ENCODE measurements around the gene SLC35F3. TPM values are rescaled to one million over a fixed set of nuclear protein-coding genes. Genes with fewer than 3 reads are reported as not detected.

The SLC35F3 gene
- total RNA-seq, 2 donors from 2014 or later: not detected

GRCh38 chr1:234094172-234094571 lies 189.7 kb downstream of the SLC35F3 start:
- H3K36me3 ChIP-seq: no peaks in the 10 kb centered on the region
- H3K4me3 ChIP-seq: no peak overlapping the region
- peaks cover 0 to 7% of the 10 kb centered on the region in 2 donors for H3K9me3 ChIP-seq
- H3K27me3 ChIP-seq: no peaks in the 10 kb centered on the region
- no peaks in the 10 kb centered on the region for H3K4me1 ChIP-seq
- no peak overlapping the region for H3K27ac ChIP-seq
- TF ChIP-seq CTCF (IDR thresholded peaks at IDR 0.05): no peak
- DNase-seq (ENCODE audit: low spot score): no peak

GRCh38 chr1:234096161-234096770 lies 191.8 kb downstream of the SLC35F3 start:
- DNase-seq (ENCODE audit: low spot score): no peak
- H3K4me3 ChIP-seq: no peak overlapping the region
- H3K27ac ChIP-seq: no peak overlapping the region
- no peak for TF ChIP-seq CTCF (IDR thresholded peaks at IDR 0.05)
- no peaks in the 10 kb centered on the region for H3K27me3 ChIP-seq
- H3K36me3 ChIP-seq: no peaks in the 10 kb centered on the region
- no peaks in the 10 kb centered on the region for H3K9me3 ChIP-seq
- no peaks in the 10 kb centered on the region for H3K4me1 ChIP-seq

GRCh38 chr1:234102583-234102982 lies 198.1 kb downstream of the SLC35F3 start:
- H3K9me3 ChIP-seq: no peaks in the 10 kb centered on the region
- H3K36me3 ChIP-seq: no peaks in the 10 kb centered on the region
- H3K4me3 ChIP-seq: no peak overlapping the region
- H3K27ac ChIP-seq: no peak overlapping the region
- TF ChIP-seq CTCF (IDR thresholded peaks at IDR 0.05): no peak
- no peak for DNase-seq (ENCODE audit: low spot score)
- H3K4me1 ChIP-seq: no peaks in the 10 kb centered on the region
- H3K27me3 ChIP-seq: no peaks in the 10 kb centered on the region

- H3K9me3 ChIP-seq: no peaks in the 10 kb centered on the region
- no peak overlapping the region for H3K27ac ChIP-seq
- DNase-seq (ENCODE audit: low spot score): no peak
- no peaks in the 10 kb centered on the region for H3K36me3 ChIP-seq
- TF ChIP-seq CTCF (IDR thresholded peaks at IDR 0.05): no peak
- no peaks in the 10 kb centered on the region for H3K27me3 ChIP-seq
- no peaks in the 10 kb centered on the region for H3K4me1 ChIP-seq
- no peak overlapping the region for H3K4me3 ChIP-seq
These were observed 198.7 kb downstream of the SLC35F3 start for GRCh38 chr1:234103198-234103597.

- Histone ChIP-seq H3K4me3 (no peak overlapping the region), H3K9me3 (no peaks in the 10 kb centered on the region), H3K27me3 (no peaks in the 10 kb centered on the region), H3K27ac (no peak overlapping the region), H3K36me3 (no peaks in the 10 kb centered on the region), H3K4me1 (no peaks in the 10 kb centered on the region)
- TF ChIP-seq CTCF (IDR thresholded peaks at IDR 0.05): no peak
- no peak for DNase-seq (ENCODE audit: low spot score)
These were observed 201.6 kb downstream of the SLC35F3 start for GRCh38 chr1:234106032-234106431.

- TF ChIP-seq CTCF (IDR thresholded peaks at IDR 0.05): no peak
- no peaks in the 10 kb centered on the region for H3K27me3 ChIP-seq
- H3K4me3 ChIP-seq: no peak overlapping the region
- H3K36me3 ChIP-seq: no peaks in the 10 kb centered on the region
- no peak overlapping the region for H3K27ac ChIP-seq
- H3K9me3 ChIP-seq: no peaks in the 10 kb centered on the region
- DNase-seq (ENCODE audit: low spot score): no peak
- H3K4me1 ChIP-seq: no peaks in the 10 kb centered on the region
These were observed 203.0 kb downstream of the SLC35F3 start for GRCh38 chr1:234107416-234108021.

Measured in right atrium auricular region (tissue), 2 donors.